Glutamatergic neuron (in vitro differentiated cells): ENCODE measurements around the gene P2RX3. TPM values are rescaled to one million over a fixed set of nuclear protein-coding genes. Genes with fewer than 3 reads are reported as not detected.

ENCODE experiments used
- DNase-seq: peaks from one replicate; pipeline ENCODE4 v3.0.0; 2022
- H3K27ac Mint-ChIP-seq: one replicate; pipeline ENCODE4 v1.8.0; 2020; ENCODE audit warnings: mild to moderate bottlenecking, mixed read lengths, inconsistent platforms; ENCODE audit not compliant: unreplicated experiment
- H3K27me3 Mint-ChIP-seq: one replicate; pipeline ENCODE4 v1.8.0; 2020; ENCODE audit warnings: mild to moderate bottlenecking, moderate library complexity, mixed read lengths, inconsistent platforms; ENCODE audit not compliant: unreplicated experiment
- H3K36me3 Mint-ChIP-seq: one replicate; pipeline ENCODE4 v1.8.0; 2020; ENCODE audit warnings: mild to moderate bottlenecking, mixed read lengths, inconsistent platforms; ENCODE audit not compliant: unreplicated experiment
- H3K4me1 Mint-ChIP-seq: one replicate; pipeline ENCODE4 v1.8.0; 2020; ENCODE audit warnings: mild to moderate bottlenecking, low read depth, mixed read lengths, inconsistent platforms; ENCODE audit not compliant: unreplicated experiment
- H3K4me3 Mint-ChIP-seq: one replicate; pipeline ENCODE4 v1.8.0; 2020; ENCODE audit warnings: mild to moderate bottlenecking, mixed read lengths, inconsistent platforms; ENCODE audit not compliant: unreplicated experiment
- H3K9me3 Mint-ChIP-seq: one replicate; pipeline ENCODE4 v1.8.0; 2020; ENCODE audit warnings: mild to moderate bottlenecking, moderate library complexity, mixed read lengths, inconsistent platforms; ENCODE audit not compliant: unreplicated experiment
- CTCF ChIP-seq: fragments of 200-600 bp; sonication (generic); IDR thresholded peaks from one replicate; pipeline ENCODE4 v1.5.0; 2021; ENCODE audit not compliant: partially characterized antibody, unreplicated experiment
- total RNA-seq: library from RNA; stranded (reverse); fragmentation: NEBNext Ultra II Directional; extraction: Animal tissue kit (Norgen Biotek cat#: 25700); gene quantifications from one replicate; pipeline ENCODE4 v1.2.1, GENCODE V29; 2021; ENCODE audit not compliant: unreplicated experiment

Gene P2RX3
- total RNA-seq, 1 donor from 2014 or later, result 496 TPM

DNA sequence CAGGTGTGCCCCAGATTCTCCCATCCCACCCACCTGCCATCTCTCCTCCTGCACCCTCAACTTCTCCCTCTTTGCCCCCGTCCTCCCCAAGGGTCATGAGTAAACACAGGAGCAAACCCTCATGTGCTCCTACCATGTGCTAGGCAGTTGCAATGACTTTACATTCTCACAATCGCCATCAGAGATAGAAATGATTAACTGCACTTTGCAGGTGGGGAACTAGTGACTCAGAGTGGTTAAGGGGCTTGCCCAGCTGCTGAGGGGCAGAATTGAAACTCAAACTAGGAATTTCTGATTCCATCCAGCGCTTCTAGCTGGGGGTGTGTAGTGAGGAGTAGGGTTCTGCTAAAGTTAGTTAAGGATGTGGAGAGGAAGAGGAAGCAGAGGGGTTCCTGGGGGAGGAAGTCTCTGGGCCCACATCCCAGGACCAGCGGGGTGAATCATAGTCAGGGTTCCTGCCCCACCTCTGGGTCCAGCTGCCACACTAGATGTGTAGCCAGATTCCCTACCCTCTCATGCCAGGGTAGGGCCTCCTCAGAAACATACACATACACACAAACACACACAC lies 68.3 kb downstream of the P2RX3 start:
- H3K36me3 Mint-ChIP-seq, result peaks cover 4% of the 10 kb centered on the region
- H3K27ac Mint-ChIP-seq, result no peak overlapping the region
- DNase-seq, result no peak
- no peak overlapping the region for H3K4me3 Mint-ChIP-seq
- H3K4me1 Mint-ChIP-seq, result no peaks in the 10 kb centered on the region
- peaks cover 8% of the 10 kb centered on the region for H3K9me3 Mint-ChIP-seq
- no peak for TF ChIP-seq CTCF
- peaks cover 3% of the 10 kb centered on the region for H3K27me3 Mint-ChIP-seq

DNA sequence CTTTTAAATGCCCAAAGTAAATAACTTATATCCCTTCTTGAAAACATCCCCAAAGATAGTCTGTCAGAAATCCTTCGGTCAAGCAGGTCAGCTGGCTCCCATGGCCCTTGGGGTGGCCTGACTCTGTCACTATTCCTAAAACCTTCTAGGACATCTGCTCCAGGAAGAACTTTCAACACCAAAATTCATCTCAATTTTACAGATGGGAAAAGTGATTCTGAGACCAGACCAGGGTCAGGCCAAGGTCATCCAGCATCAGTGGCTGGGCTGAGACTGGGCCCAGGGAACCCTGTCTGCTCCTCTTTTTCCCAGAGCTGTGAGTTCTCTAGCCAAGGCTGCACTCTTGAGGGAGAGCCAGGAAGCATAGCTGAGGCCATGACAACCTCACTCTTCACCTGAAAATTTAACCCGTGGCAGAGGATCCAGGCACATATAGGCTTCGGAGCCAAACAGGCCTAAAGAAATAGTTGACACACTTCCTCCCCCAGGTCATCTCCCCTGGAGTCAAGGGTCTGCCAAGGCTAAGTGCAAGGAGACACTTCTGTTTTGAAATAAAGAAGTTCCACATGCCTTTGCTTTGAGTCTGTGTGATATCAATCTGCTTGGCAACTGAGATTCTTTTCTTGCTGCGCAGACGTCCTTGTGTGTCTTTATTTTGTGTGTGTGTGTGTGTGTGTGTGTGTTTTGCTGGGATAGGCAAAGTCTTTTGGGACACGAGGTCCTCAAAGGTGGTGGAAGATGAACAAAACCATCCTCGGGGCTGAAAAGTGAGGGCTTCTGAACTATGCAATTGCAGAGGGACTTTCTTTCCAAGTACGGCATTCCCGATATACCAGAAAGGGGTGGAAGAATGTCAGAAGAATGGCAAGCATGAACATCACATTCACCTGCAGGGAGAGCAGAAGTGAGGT lies 69.1 kb downstream of the P2RX3 start:
- Mint-ChIP-seq H3K27ac (no peak overlapping the region), H3K4me3 (no peak overlapping the region)
- TF ChIP-seq CTCF, result no peak

GRCh38 chr11:57407941-57408475 lies 69.9 kb downstream of the P2RX3 start:
- no peaks in the 10 kb centered on the region for H3K4me1 Mint-ChIP-seq
- no peaks in the 10 kb centered on the region for H3K27me3 Mint-ChIP-seq
- H3K4me3 Mint-ChIP-seq, result no peak overlapping the region
- peaks cover 6% of the 10 kb centered on the region for H3K9me3 Mint-ChIP-seq
- peaks cover 4% of the 10 kb centered on the region for H3K36me3 Mint-ChIP-seq
- H3K27ac Mint-ChIP-seq, result no peak overlapping the region
- no peak for TF ChIP-seq CTCF
- DNase-seq, result no peak

More for the DNA sequence above, 69.1 kb downstream of the P2RX3 start:
- Mint-ChIP-seq H3K4me1 (no peaks in the 10 kb centered on the region), H3K27me3 (peaks cover 3% of the 10 kb centered on the region), H3K36me3 (peaks cover 4% of the 10 kb centered on the region), H3K9me3 (peaks cover 8% of the 10 kb centered on the region)
- DNase-seq, result no peak

- H3K27me3 Mint-ChIP-seq, result no peaks in the 10 kb centered on the region
- peaks cover 5% of the 10 kb centered on the region for H3K36me3 Mint-ChIP-seq
- no peaks in the 10 kb centered on the region for H3K4me1 Mint-ChIP-seq
- no peak for TF ChIP-seq CTCF
- no peak overlapping the region for H3K4me3 Mint-ChIP-seq
- DNase-seq, result no peak
- H3K9me3 Mint-ChIP-seq, result peaks cover 6% of the 10 kb centered on the region
- H3K27ac Mint-ChIP-seq, result no peak overlapping the region
These were observed 70.6 kb downstream of the P2RX3 start for GRCh38 chr11:57408771-57409170.
